Stimulated activated CD8-positive, alpha-beta memory T cell treated with anti-CD3 and anti-CD28 coated beads, Interleukin-2, amount 100 ng/mL, for 1 hour (primary cell): ENCODE measurements around the gene MMADHC.

Experiments
- DNase-seq, 2 donors: peaks; one replicate each; pipeline ENCODE4 v3.0.0-alpha.2; 2020; ENCODE audit warnings: low read depth in 2 of 2

MMADHC gene

GRCh38 chr2:149556452-149556851 lies 31.1 kb downstream of the MMADHC start:
- DNase-seq, result no peak

- DNase-seq, result no peak
Observed at GRCh38 chr2:149552830-149553229, 34.7 kb downstream of the MMADHC start.

- DNase-seq, result no peak
Observed at GRCh38 chr2:149552226-149552625, 35.3 kb downstream of the MMADHC start.

- DNase-seq, result no peak
Observed at GRCh38 chr2:149544692-149545091, 42.9 kb downstream of the MMADHC start.

- DNase-seq, result no peak
Observed at GRCh38 chr2:149543845-149544244, 43.7 kb downstream of the MMADHC start.

GRCh38 chr2:149540138-149540537 lies 47.4 kb downstream of the MMADHC start:
- no peak for DNase-seq

- DNase-seq, result no peak
Observed at GRCh38 chr2:149538138-149538833, 49.3 kb downstream of the MMADHC start.

GRCh38 chr2:149537092-149537726 lies 50.4 kb downstream of the MMADHC start:
- DNase-seq, result no peak

- no peak for DNase-seq
Observed at GRCh38 chr2:149536649-149537048, 50.9 kb downstream of the MMADHC start.

GRCh38 chr2:149534674-149535073 lies 52.9 kb downstream of the MMADHC start:
- no peak for DNase-seq

- no peak for DNase-seq
Observed at GRCh38 chr2:149528983-149529382, 58.6 kb downstream of the MMADHC start.

GRCh38 chr2:149527998-149528755 lies 59.4 kb downstream of the MMADHC start:
- DNase-seq, result no peak

GRCh38 chr2:149526689-149527088 lies 60.9 kb downstream of the MMADHC start:
- DNase-seq, result no peak

GRCh38 chr2:149525323-149525722 lies 62.3 kb downstream of the MMADHC start:
- no peak for DNase-seq
